HL-60/S4 treated with retinoic acid at 250 ng/mL for 4 days and 3 days (cell line): ENCODE results near the gene DDX27.
"Not testable (repeated sequence)": the region's sequence is repeated elsewhere in the genome, so short reads cannot be mapped to it uniquely, and the experiment has no call there.

Experiments
- in situ Hi-C: fragments of 300-500 bp; cut with MboI; formaldehyde crosslinking; loops from 2 replicates; pipeline ENCODE4 v1.7.0; 2022; ENCODE audit warnings: low sequenced_read_pairs

Gene DDX27, protein sequence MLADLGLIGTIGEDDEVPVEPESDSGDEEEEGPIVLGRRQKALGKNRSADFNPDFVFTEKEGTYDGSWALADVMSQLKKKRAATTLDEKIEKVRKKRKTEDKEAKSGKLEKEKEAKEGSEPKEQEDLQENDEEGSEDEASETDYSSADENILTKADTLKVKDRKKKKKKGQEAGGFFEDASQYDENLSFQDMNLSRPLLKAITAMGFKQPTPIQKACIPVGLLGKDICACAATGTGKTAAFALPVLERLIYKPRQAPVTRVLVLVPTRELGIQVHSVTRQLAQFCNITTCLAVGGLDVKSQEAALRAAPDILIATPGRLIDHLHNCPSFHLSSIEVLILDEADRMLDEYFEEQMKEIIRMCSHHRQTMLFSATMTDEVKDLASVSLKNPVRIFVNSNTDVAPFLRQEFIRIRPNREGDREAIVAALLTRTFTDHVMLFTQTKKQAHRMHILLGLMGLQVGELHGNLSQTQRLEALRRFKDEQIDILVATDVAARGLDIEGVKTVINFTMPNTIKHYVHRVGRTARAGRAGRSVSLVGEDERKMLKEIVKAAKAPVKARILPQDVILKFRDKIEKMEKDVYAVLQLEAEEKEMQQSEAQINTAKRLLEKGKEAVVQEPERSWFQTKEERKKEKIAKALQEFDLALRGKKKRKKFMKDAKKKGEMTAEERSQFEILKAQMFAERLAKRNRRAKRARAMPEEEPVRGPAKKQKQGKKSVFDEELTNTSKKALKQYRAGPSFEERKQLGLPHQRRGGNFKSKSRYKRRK

DNA sequence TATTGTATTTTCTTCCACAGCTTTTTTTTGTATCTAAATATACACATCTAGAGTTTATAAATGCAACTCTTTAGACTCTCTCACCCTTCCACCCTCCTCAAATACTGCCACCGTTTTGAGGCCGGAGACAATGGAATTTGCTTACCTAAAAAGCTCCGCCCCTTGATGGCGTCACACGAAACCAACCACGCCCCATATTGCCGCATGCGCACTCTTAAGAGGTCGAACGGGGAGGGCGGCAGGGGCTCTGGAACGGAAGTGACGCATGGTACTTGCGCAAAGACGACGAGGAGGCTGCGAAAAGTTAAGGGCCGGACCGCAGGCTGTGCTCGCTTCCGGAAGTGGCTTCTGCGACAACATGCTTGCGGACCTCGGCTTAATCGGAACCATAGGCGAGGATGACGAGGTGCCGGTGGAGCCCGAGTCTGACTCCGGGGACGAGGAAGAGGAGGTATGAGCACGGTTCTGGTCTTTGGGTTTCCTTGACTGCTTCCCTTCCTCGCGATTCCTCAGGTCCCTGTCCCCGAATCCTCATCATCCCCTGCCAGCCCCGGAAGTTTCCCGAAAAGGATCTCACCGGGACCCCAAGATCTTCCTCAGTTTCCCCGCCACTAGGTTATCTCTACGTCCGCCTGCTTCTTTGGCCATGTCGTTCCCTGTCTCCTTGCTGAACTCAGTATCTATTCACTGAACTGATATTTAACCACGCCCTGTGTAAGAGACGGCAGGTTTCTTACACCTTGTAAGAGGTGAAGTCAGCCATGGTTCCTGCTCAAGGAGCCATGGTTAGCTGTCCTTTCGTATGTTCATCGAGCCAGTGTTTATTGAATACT, at the start of gene DDX27:
TSS of gene DDX27 (plus strand) at position 326 of the 833 bp plus-strand sequence. CDS start at position 359, 33 bp downstream.
- in situ Hi-C loops, result no loop called here

- in situ Hi-C loops, result no loop called here
Observed at GRCh38 chr20:49169547-49169946, 49.7 kb upstream of the DDX27 start.

DNA sequence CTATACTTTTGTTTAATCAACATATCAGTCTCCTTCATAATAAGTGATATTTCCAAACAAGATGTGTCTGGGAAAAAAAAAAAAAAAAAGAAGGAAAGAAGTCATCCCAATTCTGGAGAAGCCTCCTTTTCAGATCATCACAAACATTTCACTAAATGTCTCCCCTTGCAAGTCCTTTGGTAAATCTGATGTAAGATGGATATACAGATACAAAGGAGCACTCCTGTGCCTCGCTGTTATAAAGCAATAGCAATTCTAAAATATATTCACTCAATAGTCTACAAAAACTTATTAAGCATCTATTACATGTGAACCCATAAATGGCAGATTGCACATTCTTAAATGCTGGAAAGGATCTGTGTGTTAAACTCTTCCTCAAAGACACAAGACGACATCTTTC, 48.5 kb upstream of the DDX27 start:
- in situ Hi-C loops, result no loop called here

GRCh38 chr20:49171909-49172308, 47.3 kb upstream of the DDX27 start:
- in situ Hi-C loops, result no loop called here

GRCh38 chr20:49172413-49172812, 46.8 kb upstream of the DDX27 start:
- in situ Hi-C loops, result no loop called here

- in situ Hi-C loops, result no loop called here
Observed at GRCh38 chr20:49174183-49174582, 45.0 kb upstream of the DDX27 start.

- in situ Hi-C loops, result no loop called here
Observed at GRCh38 chr20:49179368-49180277, 39.6 kb upstream of the DDX27 start.

DNA sequence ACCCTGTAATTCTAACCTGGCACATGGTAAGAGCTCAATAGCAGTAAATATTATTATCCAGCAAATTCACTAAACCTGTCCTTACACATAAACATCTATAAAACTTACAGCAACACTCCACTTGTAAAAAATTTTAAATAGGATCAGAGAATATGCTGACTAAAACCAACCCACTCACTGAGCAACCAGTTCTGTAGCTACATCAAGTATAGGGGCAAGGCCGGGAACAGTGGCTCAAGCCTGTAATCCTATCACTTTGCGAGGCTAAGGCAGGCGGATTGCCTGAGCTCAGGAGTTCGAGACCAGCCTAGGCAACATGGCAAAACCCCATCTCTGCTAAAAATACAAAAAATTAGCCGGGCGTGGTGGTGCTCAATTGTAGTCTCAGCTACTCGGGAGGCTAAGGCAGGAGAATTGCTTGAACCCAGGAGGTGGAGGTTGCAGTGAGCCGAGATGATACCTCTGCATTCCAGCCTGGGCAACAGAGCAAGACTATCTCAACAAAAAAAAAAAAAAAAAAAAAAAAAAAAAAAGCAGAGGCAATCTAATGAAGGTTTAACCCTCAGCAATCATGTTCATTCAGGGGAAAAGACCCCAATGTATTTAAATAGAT, 37.8 kb upstream of the DDX27 start:
- in situ Hi-C loops, result no loop called here

GRCh38 chr20:49183444-49183843, 35.8 kb upstream of the DDX27 start:
- in situ Hi-C loops, result no loop called here

GRCh38 chr20:49184084-49184501, 35.1 kb upstream of the DDX27 start:
- in situ Hi-C loops, result not testable (repeated sequence)

DNA sequence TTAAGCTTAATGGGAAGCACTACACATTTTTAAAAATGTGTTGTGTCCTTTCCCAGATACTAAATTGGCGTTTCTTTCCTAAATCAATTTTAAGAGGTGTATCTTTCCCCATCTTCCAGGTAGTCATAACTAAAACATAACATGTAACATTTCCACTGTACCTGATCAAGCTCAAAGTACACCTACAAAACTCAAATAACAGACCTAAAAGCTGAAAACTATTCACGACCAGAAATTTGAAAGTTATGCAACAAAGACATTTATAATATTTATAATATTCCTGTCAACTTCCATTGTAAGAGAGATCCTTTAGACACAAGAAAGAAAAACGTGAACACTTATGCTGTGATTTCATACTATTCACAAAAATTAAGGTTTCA, 34.5 kb upstream of the DDX27 start:
- in situ Hi-C loops, result no loop called here

- in situ Hi-C loops, result no loop called here
Observed at GRCh38 chr20:49185071-49185761, 34.0 kb upstream of the DDX27 start.

- in situ Hi-C loops, result no loop called here
Observed at GRCh38 chr20:49186535-49187329, 32.5 kb upstream of the DDX27 start.

DNA sequence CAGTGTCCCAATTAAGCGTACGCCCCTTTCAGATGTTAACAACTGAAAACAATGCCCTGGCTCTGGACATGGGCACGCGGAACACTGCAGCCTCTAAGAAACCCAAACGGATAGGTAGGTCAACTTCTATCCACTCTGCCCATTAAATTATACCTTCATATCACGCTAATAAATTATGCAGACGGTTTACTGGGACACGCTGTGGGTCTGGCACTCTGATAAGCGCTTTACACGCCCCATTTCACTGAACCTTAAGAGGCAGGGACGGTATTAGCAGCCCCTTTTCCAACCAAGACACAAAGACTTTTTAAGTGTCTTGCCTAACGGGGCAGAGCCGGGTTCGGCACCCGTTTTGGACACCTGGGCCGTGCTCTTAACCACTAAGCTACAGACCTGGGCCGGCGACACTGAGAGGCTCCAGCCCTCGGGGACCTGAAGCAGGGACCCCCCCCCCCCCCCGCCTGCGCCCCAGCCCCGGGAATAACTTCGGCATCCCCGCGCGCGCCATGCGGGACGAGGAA, 31.8 kb upstream of the DDX27 start:
- in situ Hi-C loops, result no loop called here

DNA sequence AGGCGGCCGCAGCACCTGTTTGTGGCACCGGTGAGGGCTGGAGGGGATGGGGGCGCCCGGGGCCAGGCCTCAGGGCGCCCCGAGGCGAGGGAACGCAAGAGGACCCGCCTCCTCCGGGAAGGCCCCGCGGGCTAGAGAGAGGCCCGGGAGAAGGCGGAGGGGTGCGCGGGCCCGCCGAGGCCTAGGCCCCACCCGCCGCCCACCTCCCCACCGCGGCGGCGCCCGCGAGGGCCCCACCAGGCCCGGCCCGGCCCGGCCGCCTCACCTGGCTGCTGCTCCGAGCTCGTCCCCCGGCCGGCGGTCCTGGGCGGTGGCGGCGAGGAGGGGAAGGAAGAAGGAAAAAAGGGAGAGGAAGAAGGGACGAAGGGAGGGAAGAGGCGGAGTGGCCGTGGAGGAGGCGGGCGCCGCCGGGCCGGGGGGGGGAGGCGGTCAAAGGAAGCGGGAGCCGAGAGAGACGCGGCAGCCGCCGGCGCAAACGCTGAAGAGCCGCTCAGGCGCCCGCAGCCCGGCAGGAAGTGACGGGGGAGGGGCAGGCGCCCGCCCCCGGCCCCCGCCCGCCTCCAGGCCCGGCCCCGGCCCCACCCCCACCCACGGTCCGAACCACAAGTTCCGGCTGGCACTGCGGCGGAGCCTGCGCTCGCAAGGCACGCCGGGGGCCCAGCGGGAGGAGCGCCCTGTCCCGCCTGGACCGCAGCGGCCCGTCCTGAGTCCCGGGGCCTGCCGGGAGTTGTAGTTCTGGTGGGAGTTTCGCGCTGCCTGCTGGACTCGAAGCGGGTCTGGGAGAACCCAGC, 31.2 kb upstream of the DDX27 start, which contains the start of gene STAU1:
TSS of gene STAU1 (minus strand) at position 484 of the 791 bp plus-strand sequence. CDS start 22,133 bp downstream, outside the sequence.
- in situ Hi-C loops, result no loop called here

GRCh38 chr20:49192944-49193518, 26.2 kb upstream of the DDX27 start:
- in situ Hi-C loops, result not testable (repeated sequence)
